Psoas muscle (tissue), 8 donors: ENCODE measurements around the gene TBPL1. TPM values are rescaled to one million over a fixed set of nuclear protein-coding genes. Genes with fewer than 3 reads are reported as not detected.

Experiments used
- ATAC-seq, 4 donors: fragments of 200-7000 bp; cut with Tn5 transposase; one replicate each; pipeline ENCODE4 v1.9.1; 2020; ENCODE audit warnings: moderate library complexity in 3 of 4, mild to moderate bottlenecking in 2 of 4
- DNase-seq, 2 donors: peaks; one replicate each; pipeline ENCODE4 v3.0.0-alpha.2; 2020
- H3K27ac ChIP-seq: fragments of 200-600 bp; one replicate; pipeline ENCODE4 v1.8.0; 2022
- H3K27me3 ChIP-seq, 3 donors: fragments of 200-600 bp in 1 of 3; one replicate each; pipeline versions ENCODE4 v1.6.1 to v1.8.0; 2013 to 2022; ENCODE audit warnings: low read length in 2 of 3, mild to moderate bottlenecking in 2 of 3, moderate library complexity in 1 of 3; ENCODE audit not compliant: insufficient read depth in 3 of 3
- H3K36me3 ChIP-seq, 2 donors: fragments of 200-600 bp in 1 of 2; one replicate each; pipeline versions ENCODE4 v1.6.1 to v1.8.0; 2013 to 2022; ENCODE audit warnings: low read depth in 1 of 2, mild to moderate bottlenecking in 1 of 2, moderate library complexity in 1 of 2; ENCODE audit not compliant: insufficient read depth in 1 of 2
- H3K4me1 ChIP-seq: fragments of 200-600 bp; one replicate; pipeline ENCODE4 v1.8.0; 2022
- H3K4me3 ChIP-seq: fragments of 200-600 bp; one replicate; pipeline ENCODE4 v1.8.0; 2022; ENCODE audit warnings: mild to moderate bottlenecking
- H3K9me3 ChIP-seq: fragments of 200-600 bp; one replicate; pipeline ENCODE4 v1.8.0; 2022
- CTCF ChIP-seq: fragments of 200-600 bp; IDR thresholded peaks from one replicate; pipeline ENCODE4 v1.8.0; 2022; ENCODE audit warnings: antibody characterized with exemption
- WGBS, 3 donors: extraction: QIAGEN DNeasy Blood & Tissue Kit; methylation state at CpG; one replicate each; pipeline versions ENCODE4 v1.1.6 to v1.1.7; 2013; 5-methylcytosine and 5-hydroxymethylcytosine counted together
- intact Hi-C, 2 donors: fragments of 100-400 bp; cut with DNase I; formaldehyde crosslinking; loops; one replicate each; pipeline versions ENCODE4 v1.11.0 to v1.14.2; 2022
- polyA plus RNA-seq, 3 donors: library from polyadenylated mRNA; stranded (reverse); fragments of 200-250 nt; gene quantifications; one replicate each; pipeline ENCODE4 v1.2.3, GENCODE V29; 2013
- total RNA-seq, 4 donors: library from RNA; stranded (reverse); fragmentation: NEBNext Ultra II Directional in 2 of 4; extraction: Animal tissue kit (Norgen Biotek cat#: 25700) in 2 of 4; gene quantifications; one replicate each; pipeline versions ENCODE4 v1.2.1 to v1.2.4, GENCODE V29; 2021 to 2023
- donor health status: healthy with polysubstance abuse.
- donor health status: DM: no; HTN: no; CAD: no; lungs with moderate emphysema.
- donor health status: Bipolar disorder and iron deficiency.
- donor health status: healthy.
- donor health status: DM: yes; HTN: yes; CAD: no.
- donor health status: DM: no; HTN: no; CAD: no.
- donor health status: DM: no; HTN: no; CAD: no.
- donor health status: DM: yes; HTN: yes; CAD: no.

The TBPL1 gene
- total and polyA plus RNA-seq, 7 donors = 7.5 to 17.7 (median 11.0) TPM

- no peak for DNase-seq
- WGBS, 3 donors = 69 to 75% (median 69%) methylated on average over 7 of the region's 7 CpGs
- H3K4me3 ChIP-seq = no peak overlapping the region
- H3K9me3 ChIP-seq = no peaks in the 10 kb centered on the region
- H3K27ac ChIP-seq = no peak overlapping the region
- no peaks in the 10 kb centered on the region for H3K4me1 ChIP-seq
- intact Hi-C loops = no loop called here
- ATAC-seq = no peak
- H3K36me3 ChIP-seq = no peaks in the 10 kb centered on the region
- TF ChIP-seq CTCF = no peak
- H3K27me3 ChIP-seq = no peaks in the 10 kb centered on the region
Measured at GRCh38 chr6:134034961-134035822, 82.2 kb downstream of the TBPL1 start.

GRCh38 chr6:134035823-134036296 is 82.8 kb downstream of the TBPL1 start:
- WGBS, 3 donors = 64 to 68% (median 66%) methylated on average over 3 of the region's 3 CpGs
- DNase-seq = no peak
- H3K27ac ChIP-seq = no peak overlapping the region
- H3K9me3 ChIP-seq = no peaks in the 10 kb centered on the region
- intact Hi-C loops = no loop called here
- no peaks in the 10 kb centered on the region for H3K27me3 ChIP-seq
- H3K4me3 ChIP-seq = no peak overlapping the region
- H3K36me3 ChIP-seq = no peaks in the 10 kb centered on the region
- H3K4me1 ChIP-seq = no peaks in the 10 kb centered on the region
- no peak for TF ChIP-seq CTCF
- ATAC-seq = peak; percentile 53 to 64 (median 64)

- Histone ChIP-seq H3K27me3 (no peaks in the 10 kb centered on the region), H3K4me1 (peaks cover 6% of the 10 kb centered on the region), H3K36me3 (no peaks in the 10 kb centered on the region), H3K27ac (no peak overlapping the region), H3K4me3 (no peak overlapping the region), H3K9me3 (no peaks in the 10 kb centered on the region)
- intact Hi-C loops = no loop called here
- DNase-seq (no peak), ATAC-seq (no peak)
- WGBS, 3 donors = 71 to 86% (median 78%) methylated on average over 1 of the region's 1 CpG
- no peak for TF ChIP-seq CTCF
Measured at GRCh38 chr6:134039116-134039515, 86.1 kb downstream of the TBPL1 start.

Other genes starting within 250 kb of the TBPL1 start
- gene TCF21, start 64.1 kb upstream of the TBPL1 start, total RNA-seq = under 1 TPM in 3 of 4 donors, not detected in 1; 0.11 to 0.38 (median 0.32) TPM
- under 1 TPM in 2 of 3 donors, not detected in 1; 0.01 to 0.04 TPM for gene TCF21, start 64.1 kb upstream of the TBPL1 start, polyA plus RNA-seq
- gene SLC2A12, start 99.4 kb downstream of the TBPL1 start, total RNA-seq = 1 to 10 TPM; 3.1 to 5.4 (median 4.2) TPM
- 1 to 10 TPM in 2 of 3 donors, under 1 TPM in 1; 0.13 to 3.4 (median 1.9) TPM for gene SLC2A12, start 99.4 kb downstream of the TBPL1 start, polyA plus RNA-seq